T-cell (primary cell): Measurements from ENCODE around the gene RAPGEF2. TPM values are rescaled to one million over a fixed set of nuclear protein-coding genes. Genes with fewer than 3 reads are reported as not detected.

ENCODE experiments used
- ATAC-seq, 4 experiments: fragments of 200-7000 bp in 3 of 4; fragments of 150-1000 bp in 1 of 4; cut with Tn5 transposase; replicated peaks in 1 of 4; 1 replicate in 3 of 4; 2 replicates in 1 of 4; pipeline ENCODE4 v1.10.0; 2021; ENCODE audit warnings: moderate library complexity in 3 of 4, mild to moderate bottlenecking in 2 of 4, moderate number of reproducible peaks in 1 of 4
- CTCF ChIA-PET, 2 donors: fragments of 300-600 bp; sonication (Branson Sonifier 250); formaldehyde crosslinking; loops; one replicate each; lab custom pipeline; 2022; ENCODE audit warnings: antibody characterized with exemption in 2 of 2; lab: Charles Lee
- POLR2A ChIA-PET, 2 donors: fragments of 300-600 bp; sonication (Branson Sonifier 250); formaldehyde crosslinking; loops; one replicate each; lab custom pipeline; 2022; ENCODE audit warnings: antibody characterized with exemption in 2 of 2; lab: Charles Lee
- DNase-seq, 35 experiments: peaks; one replicate each; pipeline versions ENCODE4 v3.0.0 to v3.0.0-alpha.2; 2013 to 2023
- H3K27ac ChIP-seq: one replicate; pipeline ENCODE4 v1.5.1; 2013; ENCODE audit warnings: low read length
- H3K27me3 ChIP-seq, 2 experiments: replicated peaks in 1 of 2; 1 replicate in 1 of 2; 2 replicates in 1 of 2; pipeline versions ENCODE4 v1.6.1 to v1.7.0; 2013; ENCODE audit warnings: low read length in 1 of 2, mixed read lengths in 1 of 2; ENCODE audit not compliant: control insufficient read depth in 2 of 2, insufficient read depth in 2 of 2; ENCODE audit errors: extremely low read depth in 1 of 2
- H3K36me3 ChIP-seq, 2 donors: 1 replicate in 1 of 2; 2 replicates in 1 of 2; pipeline versions ENCODE4 v1.6.1 to v1.7.0; 2013; ENCODE audit warnings: low read length in 1 of 2; ENCODE audit not compliant: control insufficient read depth in 2 of 2, insufficient read depth in 1 of 2; ENCODE audit errors: extremely low read depth in 1 of 2
- H3K4me1 ChIP-seq, 2 experiments: 1 replicate in 1 of 2; 2 replicates in 1 of 2; pipeline versions ENCODE4 v1.6.1 to v1.7.0; 2013; ENCODE audit warnings: low read length in 2 of 2, mixed read lengths in 1 of 2; ENCODE audit not compliant: insufficient read depth in 2 of 2, control insufficient read depth in 1 of 2; ENCODE audit errors: extremely low read depth in 1 of 2
- H3K4me3 ChIP-seq, 2 donors: 1 replicate in 1 of 2; 2 replicates in 1 of 2; pipeline versions ENCODE4 v1.5.1 to v1.7.0; 2013; ENCODE audit warnings: mild to moderate bottlenecking in 2 of 2, low read length in 1 of 2, moderate library complexity in 1 of 2; ENCODE audit not compliant: control insufficient read depth in 1 of 2; ENCODE audit errors: extremely low read depth in 1 of 2
- H3K9me3 ChIP-seq: 2 replicates; pipeline ENCODE4 v1.7.0; 2013
- H3K27ac Mint-ChIP-seq, 2 donors: one replicate each; pipeline ENCODE4 v1.8.0; 2020 to 2021; ENCODE audit warnings: mild to moderate bottlenecking in 2 of 2, mixed read lengths in 2 of 2
- H3K27me3 Mint-ChIP-seq, 2 donors: one replicate each; pipeline ENCODE4 v1.8.0; 2021 to 2022; ENCODE audit warnings: mixed read lengths in 2 of 2
- H3K36me3 Mint-ChIP-seq: one replicate; pipeline ENCODE4 v1.8.0; 2021; ENCODE audit warnings: mixed read lengths
- H3K4me1 Mint-ChIP-seq, 3 donors: one replicate each; pipeline ENCODE4 v1.8.0; 2020 to 2022; ENCODE audit warnings: mixed read lengths in 3 of 3, mild to moderate bottlenecking in 1 of 3
- H3K4me3 Mint-ChIP-seq, 3 donors: one replicate each; pipeline ENCODE4 v1.8.0; 2020 to 2022; ENCODE audit warnings: mild to moderate bottlenecking in 3 of 3, mixed read lengths in 3 of 3, moderate library complexity in 3 of 3
- H3K9me3 Mint-ChIP-seq, 3 donors: one replicate each; pipeline ENCODE4 v1.8.0; 2020 to 2022; ENCODE audit warnings: mixed read lengths in 3 of 3
- WGBS: methylation state at CpG from one replicate; pipeline ENCODE4 v1.1.5; 2013; ENCODE audit warnings: missing lambda C conversion rate; ENCODE audit not compliant: insufficient coverage; 5-methylcytosine and 5-hydroxymethylcytosine counted together
- total RNA-seq, 35 experiments: library from RNA in 6 of 35; stranded (reverse) in 6 of 35; fragments of 120-200 nt in 1 of 35; gene quantifications; one replicate each; pipeline versions ENCODE4 v1.2.1 to v1.2.4 and lab custom pipeline; 2013 to 2026

Gene RAPGEF2
- total RNA-seq, 5 donors from 2014 or later (not counting 1 experiment from before 2014, with no cell fraction given) = 16.8 to 28.5 (median 26.4) TPM

GRCh38 chr4:159382856-159383561 lies 280.1 kb downstream of the RAPGEF2 start:
- H3K4me3 Mint-ChIP-seq = no peak overlapping the region
- no peak overlapping the region for H3K27ac ChIP-seq
- ChIA-PET CTCF (interaction anchor here in 1 of 2 donors (0.6 kb wide), 1 partner anchor 1309 kb away, joined by 13 read pairs; no protein-coding TSS in a partner anchor), POLR2A (no interaction called here)
- no peaks in the 10 kb centered on the region for H3K36me3 Mint-ChIP-seq
- ATAC-seq (no peak), DNase-seq (no peak)
- H3K9me3 ChIP-seq = no peaks in the 10 kb centered on the region
- H3K4me1 Mint-ChIP-seq = no peaks in the 10 kb centered on the region
- no peak overlapping the region for H3K4me3 ChIP-seq
- WGBS = 50% methylated on average over 1 of the region's 8 CpGs
- peaks cover 0 to 12% (median 6%) of the 10 kb centered on the region in 3 donors for H3K9me3 Mint-ChIP-seq
- no peaks in the 10 kb centered on the region for H3K36me3 ChIP-seq
- peaks cover 21 to 29% of the 10 kb centered on the region in 2 donors for H3K27me3 Mint-ChIP-seq
- H3K27me3 ChIP-seq = peaks cover 0 to 7% of the 10 kb centered on the region in 2 experiments
- no peaks in the 10 kb centered on the region for H3K4me1 ChIP-seq
- H3K27ac Mint-ChIP-seq = no peak overlapping the region

GRCh38 chr4:159383562-159383931 lies 280.7 kb downstream of the RAPGEF2 start:
- Histone ChIP-seq H3K36me3 (no peaks in the 10 kb centered on the region), H3K27ac (no peak overlapping the region), H3K27me3 (peaks cover 0 to 7% of the 10 kb centered on the region in 2 experiments), H3K4me1 (no peaks in the 10 kb centered on the region), H3K4me3 (no peak overlapping the region), H3K9me3 (no peaks in the 10 kb centered on the region)
- no peaks in the 10 kb centered on the region for H3K4me1 Mint-ChIP-seq
- no CpG with 5 or more reads among the region's 3 CpGs for WGBS
- CTCF ChIA-PET = no interaction called here
- DNase-seq (no peak), ATAC-seq (no peak)
- H3K9me3 Mint-ChIP-seq = peaks cover 0 to 12% (median 6%) of the 10 kb centered on the region in 3 donors
- H3K4me3 Mint-ChIP-seq = no peak overlapping the region
- no peaks in the 10 kb centered on the region for H3K36me3 Mint-ChIP-seq
- H3K27ac Mint-ChIP-seq = no peak overlapping the region
- POLR2A ChIA-PET = no interaction called here
- H3K27me3 Mint-ChIP-seq = peaks cover 24 to 29% of the 10 kb centered on the region in 2 donors

- ChIA-PET CTCF (no interaction called here), POLR2A (no interaction called here)
- no peak overlapping the region for H3K4me3 Mint-ChIP-seq
- Histone ChIP-seq H3K9me3 (no peaks in the 10 kb centered on the region), H3K4me1 (no peaks in the 10 kb centered on the region), H3K27ac (no peak overlapping the region), H3K4me3 (no peak overlapping the region), H3K36me3 (no peaks in the 10 kb centered on the region), H3K27me3 (peaks cover 0 to 7% of the 10 kb centered on the region in 2 experiments)
- ATAC-seq = no peak
- no peak overlapping the region for H3K27ac Mint-ChIP-seq
- H3K4me1 Mint-ChIP-seq = no peaks in the 10 kb centered on the region
- DNase-seq = no peak
- peaks cover 24 to 29% of the 10 kb centered on the region in 2 donors for H3K27me3 Mint-ChIP-seq
- peaks cover 0 to 12% (median 6%) of the 10 kb centered on the region in 3 donors for H3K9me3 Mint-ChIP-seq
- no peaks in the 10 kb centered on the region for H3K36me3 Mint-ChIP-seq
Measured at GRCh38 chr4:159384017-159384416, 281.1 kb downstream of the RAPGEF2 start.

- H3K27me3 Mint-ChIP-seq = peaks cover 22 to 28% of the 10 kb centered on the region in 2 donors
- ChIA-PET POLR2A (no interaction called here), CTCF (no interaction called here)
- no peaks in the 10 kb centered on the region for H3K9me3 ChIP-seq
- H3K36me3 ChIP-seq = no peaks in the 10 kb centered on the region
- no peaks in the 10 kb centered on the region for H3K4me1 ChIP-seq
- peaks cover 0 to 12% (median 6%) of the 10 kb centered on the region in 3 donors for H3K9me3 Mint-ChIP-seq
- DNase-seq (no peak), ATAC-seq (no peak)
- H3K27me3 ChIP-seq = peaks cover 0 to 8% of the 10 kb centered on the region in 2 experiments
- no peak overlapping the region for H3K4me3 ChIP-seq
- peak overlapping the region in 1 of 2 donors; percentile 27 for H3K27ac Mint-ChIP-seq
- no peaks in the 10 kb centered on the region for H3K4me1 Mint-ChIP-seq
- H3K4me3 Mint-ChIP-seq = no peak overlapping the region
- no peak overlapping the region for H3K27ac ChIP-seq
- H3K36me3 Mint-ChIP-seq = no peaks in the 10 kb centered on the region
Measured at GRCh38 chr4:159384632-159385031, 281.8 kb downstream of the RAPGEF2 start.

- Mint-ChIP-seq H3K27me3 (peaks cover 6 to 17% of the 10 kb centered on the region in 2 donors), H3K27ac (no peak overlapping the region), H3K9me3 (peaks cover 0 to 12% (median 6%) of the 10 kb centered on the region in 3 donors), H3K4me3 (no peak overlapping the region), H3K36me3 (no peaks in the 10 kb centered on the region), H3K4me1 (peaks cover 0 to 5% (median 2%) of the 10 kb centered on the region in 3 donors)
- WGBS = no CpG with 5 or more reads among the region's 1 CpG
- no peaks in the 10 kb centered on the region for H3K36me3 ChIP-seq
- no peak for ATAC-seq
- CTCF ChIA-PET = no interaction called here
- POLR2A ChIA-PET = no interaction called here
- no peaks in the 10 kb centered on the region for H3K4me1 ChIP-seq
- no peak overlapping the region for H3K4me3 ChIP-seq
- no peak for DNase-seq
- H3K27ac ChIP-seq = no peak overlapping the region
- peaks cover 0 to 14% of the 10 kb centered on the region in 2 experiments for H3K27me3 ChIP-seq
- H3K9me3 ChIP-seq = no peaks in the 10 kb centered on the region
Measured at GRCh38 chr4:159386620-159387019, 283.7 kb downstream of the RAPGEF2 start.

- peaks cover 0 to 11% of the 10 kb centered on the region in 2 experiments for H3K27me3 ChIP-seq
- DNase-seq (no peak), ATAC-seq (no peak)
- Mint-ChIP-seq H3K36me3 (no peaks in the 10 kb centered on the region), H3K4me3 (no peak overlapping the region), H3K4me1 (peaks cover 0 to 5% (median 2%) of the 10 kb centered on the region in 3 donors), H3K27me3 (peaks cover 11 to 15% of the 10 kb centered on the region in 2 donors), H3K9me3 (peaks cover 0 to 12% (median 10%) of the 10 kb centered on the region in 3 donors), H3K27ac (no peak overlapping the region)
- no peak overlapping the region for H3K27ac ChIP-seq
- no peak overlapping the region for H3K4me3 ChIP-seq
- no peaks in the 10 kb centered on the region for H3K9me3 ChIP-seq
- WGBS = 89% methylated on average over 14 of the region's 23 CpGs
- no peaks in the 10 kb centered on the region for H3K4me1 ChIP-seq
- ChIA-PET POLR2A (no interaction called here), CTCF (no interaction called here)
- H3K36me3 ChIP-seq = no peaks in the 10 kb centered on the region
Measured at GRCh38 chr4:159389756-159390155, 286.9 kb downstream of the RAPGEF2 start.
